Activated CD8-positive, alpha-beta memory T cell treated with anti-CD3 and anti-CD28 coated beads, Interleukin-2, amount 50 U/mL, for 24 hours (primary cell): ENCODE measurements around the gene PGBD4.

ENCODE experiments used
- DNase-seq: peaks from one replicate; pipeline ENCODE4 v3.0.0-alpha.2; 2020; ENCODE audit errors: extremely low read depth

The PGBD4 gene

GRCh38 chr15:34101366-34102174 lies at the start of gene PGBD4, which contains the start of gene EMC7:
TSS of gene PGBD4 (plus strand) at chr15:34102083. CDS start at chr15:34102532, 449 bp downstream.
TSS of gene EMC7 (minus strand) at chr15:34101862. CDS start at chr15:34101839, 23 bp downstream.
- peak; percentile 98 for DNase-seq

- DNase-seq = no peak
Measured at GRCh38 chr15:34054081-34054707, 47.7 kb upstream of the PGBD4 start.

- DNase-seq = no peak
Measured at GRCh38 chr15:34055868-34056595, 45.9 kb upstream of the PGBD4 start.

GRCh38 chr15:34056911-34057310 lies 45.0 kb upstream of the PGBD4 start:
- no peak for DNase-seq

GRCh38 chr15:34059476-34059875 lies 42.4 kb upstream of the PGBD4 start:
- no peak for DNase-seq

GRCh38 chr15:34059946-34060345 lies 41.9 kb upstream of the PGBD4 start:
- DNase-seq = no peak

GRCh38 chr15:34064438-34064837 lies 37.4 kb upstream of the PGBD4 start:
- no peak for DNase-seq

- DNase-seq = no peak
Measured at GRCh38 chr15:34065261-34065660, 36.6 kb upstream of the PGBD4 start.

- DNase-seq = no peak
Measured at GRCh38 chr15:34065941-34066340, 35.9 kb upstream of the PGBD4 start.

- DNase-seq = no peak
Measured at GRCh38 chr15:34070003-34070402, 31.9 kb upstream of the PGBD4 start.

GRCh38 chr15:34076785-34077184 lies 25.1 kb upstream of the PGBD4 start:
- DNase-seq = no peak

GRCh38 chr15:34078900-34079299 lies 23.0 kb upstream of the PGBD4 start:
- no peak for DNase-seq

GRCh38 chr15:34079904-34080303 lies 22.0 kb upstream of the PGBD4 start:
- no peak for DNase-seq

- DNase-seq = no peak
Measured at GRCh38 chr15:34084086-34084485, 17.8 kb upstream of the PGBD4 start.

GRCh38 chr15:34085746-34086145 lies 16.1 kb upstream of the PGBD4 start:
- no peak for DNase-seq

- no peak for DNase-seq
Measured at GRCh38 chr15:34099914-34100313, 2.0 kb upstream of the PGBD4 start.

GRCh38 chr15:34102175-34102925 lies 467 bp downstream of the PGBD4 start:
- DNase-seq = no peak

- no peak for DNase-seq
Measured at GRCh38 chr15:34106423-34106822, 4.5 kb downstream of the PGBD4 start.

- no peak for DNase-seq
Measured at GRCh38 chr15:34107315-34107714, 5.4 kb downstream of the PGBD4 start.

- DNase-seq = no peak
Measured at GRCh38 chr15:34109797-34110663, 8.1 kb downstream of the PGBD4 start.

- no peak for DNase-seq
Measured at GRCh38 chr15:34111488-34111887, 9.6 kb downstream of the PGBD4 start.
